ENCODE results near the gene RANBP3L. TPM values are rescaled to one million over a fixed set of nuclear protein-coding genes. Genes with fewer than 3 reads are reported as not detected.

The RANBP3L gene
- total RNA-seq, 4 donors from 2014 or later, result 0.54 TPM; not detected in 3

DNA sequence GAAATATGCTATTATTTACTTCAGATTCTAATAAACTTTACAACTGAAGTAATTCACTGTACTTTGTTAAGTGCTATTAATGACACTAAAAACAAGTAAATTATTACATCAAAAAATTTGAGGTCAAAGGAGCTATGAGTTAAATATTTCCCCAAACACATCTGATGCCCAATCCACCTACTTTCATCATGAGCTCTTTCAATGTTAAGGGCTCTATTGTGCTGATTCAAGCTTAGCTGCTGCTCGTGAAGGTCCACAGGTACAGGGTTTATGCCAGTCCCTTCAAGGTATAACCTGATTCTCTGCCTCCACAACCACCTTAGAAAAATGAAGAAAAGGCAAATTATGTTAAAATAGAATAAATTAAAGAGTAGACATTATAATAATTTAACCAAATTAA is 84.1 kb downstream of the RANBP3L start:
- DNase-seq, result no peak
- Histone ChIP-seq H3K4me3 (no peak overlapping the region), H3K27me3 (no peaks in the 10 kb centered on the region), H3K9me3 (no peaks in the 10 kb centered on the region), H3K36me3 (peaks cover 0 to 26% (median 0%) of the 10 kb centered on the region in 3 donors), H3K4me1 (no peaks in the 10 kb centered on the region), H3K27ac (no peak overlapping the region)
- TF ChIP-seq, protein P1, sequence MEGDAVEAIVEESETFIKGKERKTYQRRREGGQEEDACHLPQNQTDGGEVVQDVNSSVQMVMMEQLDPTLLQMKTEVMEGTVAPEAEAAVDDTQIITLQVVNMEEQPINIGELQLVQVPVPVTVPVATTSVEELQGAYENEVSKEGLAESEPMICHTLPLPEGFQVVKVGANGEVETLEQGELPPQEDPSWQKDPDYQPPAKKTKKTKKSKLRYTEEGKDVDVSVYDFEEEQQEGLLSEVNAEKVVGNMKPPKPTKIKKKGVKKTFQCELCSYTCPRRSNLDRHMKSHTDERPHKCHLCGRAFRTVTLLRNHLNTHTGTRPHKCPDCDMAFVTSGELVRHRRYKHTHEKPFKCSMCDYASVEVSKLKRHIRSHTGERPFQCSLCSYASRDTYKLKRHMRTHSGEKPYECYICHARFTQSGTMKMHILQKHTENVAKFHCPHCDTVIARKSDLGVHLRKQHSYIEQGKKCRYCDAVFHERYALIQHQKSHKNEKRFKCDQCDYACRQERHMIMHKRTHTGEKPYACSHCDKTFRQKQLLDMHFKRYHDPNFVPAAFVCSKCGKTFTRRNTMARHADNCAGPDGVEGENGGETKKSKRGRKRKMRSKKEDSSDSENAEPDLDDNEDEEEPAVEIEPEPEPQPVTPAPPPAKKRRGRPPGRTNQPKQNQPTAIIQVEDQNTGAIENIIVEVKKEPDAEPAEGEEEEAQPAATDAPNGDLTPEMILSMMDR (IDR thresholded peaks at IDR 0.05), result no peak
- no peak for TF ChIP-seq POLR2A (IDR thresholded peaks at IDR 0.05)

DNA sequence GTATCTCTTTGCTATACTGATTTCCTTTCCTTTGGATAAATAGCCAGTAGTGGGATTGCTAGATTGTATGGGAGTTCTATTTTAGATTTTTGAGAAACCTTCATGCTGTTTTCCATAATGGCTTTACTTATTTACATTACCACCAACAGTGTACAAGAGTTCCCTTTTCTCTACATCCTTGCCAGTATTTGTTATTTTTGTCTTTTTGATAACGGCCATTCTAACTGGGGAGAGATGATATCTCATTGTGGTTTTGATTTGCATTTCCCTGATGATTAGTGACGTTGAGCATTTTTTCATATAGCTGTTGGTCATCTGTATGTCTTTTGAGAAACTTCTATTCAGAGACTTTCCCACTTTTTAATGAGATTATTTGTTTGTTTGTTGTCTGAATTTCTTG is 85.8 kb downstream of the RANBP3L start:
- Histone ChIP-seq H3K27me3 (no peaks in the 10 kb centered on the region), H3K4me3 (no peak overlapping the region), H3K9me3 (no peaks in the 10 kb centered on the region), H3K27ac (no peak overlapping the region), H3K4me1 (no peaks in the 10 kb centered on the region), H3K36me3 (peaks cover 0 to 30% (median 0%) of the 10 kb centered on the region in 3 donors)
- no peak for DNase-seq
- no peak for TF ChIP-seq POLR2A (IDR thresholded peaks at IDR 0.05)
- TF ChIP-seq, protein P1 (IDR thresholded peaks at IDR 0.05), result no peak

DNA sequence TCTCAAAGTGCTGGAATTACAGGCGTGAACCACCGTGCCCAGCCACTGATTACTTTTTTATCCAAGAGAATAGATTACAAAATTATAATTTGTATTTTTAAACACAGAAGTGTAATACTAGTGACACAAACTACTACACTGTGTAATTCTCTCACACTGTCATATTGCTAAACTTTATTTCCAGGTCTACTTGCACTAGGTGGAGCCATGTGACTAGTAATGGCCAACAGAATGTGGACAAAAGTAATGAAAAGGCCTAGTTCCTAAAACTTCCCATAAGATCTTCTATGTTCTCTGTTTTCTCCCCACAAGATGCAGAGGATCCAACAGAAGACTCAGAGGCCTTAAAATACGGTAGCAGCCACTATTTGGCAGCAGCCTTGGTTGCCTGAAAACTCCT is 87.3 kb downstream of the RANBP3L start:
- Histone ChIP-seq H3K36me3 (peaks cover 0 to 28% (median 0%) of the 10 kb centered on the region in 3 donors), H3K9me3 (no peaks in the 10 kb centered on the region), H3K4me3 (no peak overlapping the region), H3K4me1 (no peaks in the 10 kb centered on the region), H3K27ac (no peak overlapping the region), H3K27me3 (no peaks in the 10 kb centered on the region)
- TF ChIP-seq, protein P1 (IDR thresholded peaks at IDR 0.05), result peak in 2 of 6 experiments; percentile 24 to 49
- TF ChIP-seq POLR2A (IDR thresholded peaks at IDR 0.05), result no peak
- DNase-seq, result no peak

GRCh38 chr5:36209664-36210063 is 92.0 kb downstream of the RANBP3L start:
- H3K36me3 ChIP-seq, result peaks cover 0 to 25% (median 0%) of the 10 kb centered on the region in 3 donors
- TF ChIP-seq POLR2A (IDR thresholded peaks at IDR 0.05), result no peak
- TF ChIP-seq, protein P1 (IDR thresholded peaks at IDR 0.05), result no peak
- no peak overlapping the region for H3K27ac ChIP-seq
- H3K4me3 ChIP-seq, result no peak overlapping the region
- no peaks in the 10 kb centered on the region for H3K9me3 ChIP-seq
- no peaks in the 10 kb centered on the region for H3K4me1 ChIP-seq
- no peaks in the 10 kb centered on the region for H3K27me3 ChIP-seq
- no peak for DNase-seq

GRCh38 chr5:36208786-36209185 is 92.9 kb downstream of the RANBP3L start:
- H3K36me3 ChIP-seq, result peaks cover 0 to 25% (median 0%) of the 10 kb centered on the region in 3 donors
- H3K27ac ChIP-seq, result no peak overlapping the region
- DNase-seq, result no peak
- no peak overlapping the region for H3K4me3 ChIP-seq
- no peaks in the 10 kb centered on the region for H3K27me3 ChIP-seq
- no peaks in the 10 kb centered on the region for H3K9me3 ChIP-seq
- no peak for TF ChIP-seq POLR2A (IDR thresholded peaks at IDR 0.05)
- TF ChIP-seq, protein P1 (IDR thresholded peaks at IDR 0.05), result no peak
- no peaks in the 10 kb centered on the region for H3K4me1 ChIP-seq

- no peaks in the 10 kb centered on the region for H3K27me3 ChIP-seq
- peaks cover 0 to 33% (median 0%) of the 10 kb centered on the region in 3 donors for H3K36me3 ChIP-seq
- no peak overlapping the region for H3K4me3 ChIP-seq
- no peaks in the 10 kb centered on the region for H3K9me3 ChIP-seq
- TF ChIP-seq, protein P1 (IDR thresholded peaks at IDR 0.05), result no peak
- no peak for TF ChIP-seq POLR2A (IDR thresholded peaks at IDR 0.05)
- H3K27ac ChIP-seq, result no peak overlapping the region
- no peak for DNase-seq
- no peaks in the 10 kb centered on the region for H3K4me1 ChIP-seq
Observed at GRCh38 chr5:36206913-36207312, 94.8 kb downstream of the RANBP3L start.
